GM18873 (cell line): Measurements from ENCODE around the gene PLPP7.

Experiments
- ATAC-seq: cut with Tn5 transposase; IDR thresholded peaks from one replicate; pipeline ENCODE4 v1.9.1; 2021; ENCODE audit warnings: mild to moderate bottlenecking, moderate library complexity, moderate number of reproducible peaks; ENCODE audit not compliant: unreplicated experiment, low FRiP score

The PLPP7 gene

GRCh38 chr9:131279863-131280570 is 9.5 kb upstream of the PLPP7 start:
- no peak for ATAC-seq

- ATAC-seq = no peak
Measured at GRCh38 chr9:131280660-131281059, 8.9 kb upstream of the PLPP7 start.

- ATAC-seq = no peak
Measured at GRCh38 chr9:131281119-131281965, 8.2 kb upstream of the PLPP7 start.

GRCh38 chr9:131282175-131282574 is 7.3 kb upstream of the PLPP7 start:
- ATAC-seq = no peak

GRCh38 chr9:131282688-131283422 is 6.7 kb upstream of the PLPP7 start:
- no peak for ATAC-seq

GRCh38 chr9:131284856-131285255 is 4.7 kb upstream of the PLPP7 start:
- ATAC-seq = no peak

GRCh38 chr9:131287359-131287758 is 2.2 kb upstream of the PLPP7 start:
- ATAC-seq = no peak

- no peak for ATAC-seq
Measured at GRCh38 chr9:131288217-131288616, 1.3 kb upstream of the PLPP7 start.

- no peak for ATAC-seq
Measured at GRCh38 chr9:131290036-131290766, 678 bp downstream of the PLPP7 start.

- ATAC-seq = no peak
Measured at GRCh38 chr9:131290767-131291370, 1.3 kb downstream of the PLPP7 start.

- ATAC-seq = no peak
Measured at GRCh38 chr9:131291795-131292315, 2.3 kb downstream of the PLPP7 start.

GRCh38 chr9:131292937-131293336 is 3.4 kb downstream of the PLPP7 start:
- ATAC-seq = no peak

- ATAC-seq = no peak
Measured at GRCh38 chr9:131296460-131296859, 6.9 kb downstream of the PLPP7 start.

GRCh38 chr9:131296906-131297500 is 7.5 kb downstream of the PLPP7 start:
- ATAC-seq = no peak

- no peak for ATAC-seq
Measured at GRCh38 chr9:131297903-131298302, 8.4 kb downstream of the PLPP7 start.

- no peak for ATAC-seq
Measured at GRCh38 chr9:131298341-131298740, 8.8 kb downstream of the PLPP7 start.

- no peak for ATAC-seq
Measured at GRCh38 chr9:131298816-131299215, 9.3 kb downstream of the PLPP7 start.

GRCh38 chr9:131299346-131299960 is 9.9 kb downstream of the PLPP7 start:
- ATAC-seq = no peak

GRCh38 chr9:131299961-131300347 is 10.4 kb downstream of the PLPP7 start:
- no peak for ATAC-seq
